ENCODE results near the gene UBA52.
"Not testable (repeated sequence)": the region's sequence is repeated elsewhere in the genome, so short reads cannot be mapped to it uniquely, and the experiment has no call there.

UBA52 gene

GRCh38 chr19:18571564-18572344 is at the start of gene UBA52:
Gene UBA52, plus strand, starts transcription at chr19:18571857. Its CDS starts 1,444 bp downstream, at chr19:18573301.
- DNase-seq: peak; percentile 100
- Mint-ChIP-seq H3K4me1 (ENCODE audit: low read depth) (peaks cover 33% of the 10 kb centered on the region), H3K27me3 (no peaks in the 10 kb centered on the region), H3K9me3 (no peaks in the 10 kb centered on the region), H3K27ac (peak within 1 kb of the TSS; percentile 97), H3K4me3 (peak within 1 kb of the TSS; percentile 94), H3K36me3 (ENCODE audit: low read depth) (peaks cover 91% of the 10 kb centered on the region)

- Mint-ChIP-seq H3K4me3 (peak overlapping the region; percentile 82), H3K4me1 (ENCODE audit: low read depth) (peaks cover 16% of the 10 kb centered on the region), H3K9me3 (no peaks in the 10 kb centered on the region), H3K27me3 (no peaks in the 10 kb centered on the region), H3K27ac (peak overlapping the region; percentile 97), H3K36me3 (ENCODE audit: low read depth) (peaks cover 7% of the 10 kb centered on the region)
- DNase-seq: peak; percentile 100
Measured at GRCh38 chr19:18522124-18522861, 49.4 kb upstream of the UBA52 start.

- peak overlapping the region; percentile 82 for H3K4me3 Mint-ChIP-seq
- not testable (repeated sequence) for H3K9me3 Mint-ChIP-seq; DNase-seq; H3K27me3 Mint-ChIP-seq; H3K36me3 Mint-ChIP-seq (ENCODE audit: low read depth)
- H3K27ac Mint-ChIP-seq: peak overlapping the region; percentile 97
- peaks cover 15% of the 10 kb centered on the region for H3K4me1 Mint-ChIP-seq (ENCODE audit: low read depth)
Measured at GRCh38 chr19:18522862-18523440, 48.7 kb upstream of the UBA52 start.

GRCh38 chr19:18523841-18524240 is 47.8 kb upstream of the UBA52 start:
- no peak overlapping the region for H3K4me3 Mint-ChIP-seq
- DNase-seq: no peak
- H3K4me1 Mint-ChIP-seq (ENCODE audit: low read depth): peaks cover 13% of the 10 kb centered on the region
- H3K9me3 Mint-ChIP-seq: no peaks in the 10 kb centered on the region
- H3K36me3 Mint-ChIP-seq (ENCODE audit: low read depth): peaks cover 7% of the 10 kb centered on the region
- H3K27ac Mint-ChIP-seq: peak overlapping the region; percentile 59
- no peaks in the 10 kb centered on the region for H3K27me3 Mint-ChIP-seq

GRCh38 chr19:18526316-18526715 is 45.3 kb upstream of the UBA52 start:
- H3K36me3 Mint-ChIP-seq (ENCODE audit: low read depth): peaks cover 5% of the 10 kb centered on the region
- H3K27ac Mint-ChIP-seq: peak overlapping the region; percentile 47
- no peak overlapping the region for H3K4me3 Mint-ChIP-seq
- H3K9me3 Mint-ChIP-seq: no peaks in the 10 kb centered on the region
- no peaks in the 10 kb centered on the region for H3K27me3 Mint-ChIP-seq
- peaks cover 4% of the 10 kb centered on the region for H3K4me1 Mint-ChIP-seq (ENCODE audit: low read depth)
- no peak for DNase-seq

- peak overlapping the region; percentile 22 for H3K27ac Mint-ChIP-seq
- H3K36me3 Mint-ChIP-seq (ENCODE audit: low read depth): peaks cover 26% of the 10 kb centered on the region
- H3K4me3 Mint-ChIP-seq: no peak overlapping the region
- no peaks in the 10 kb centered on the region for H3K9me3 Mint-ChIP-seq
- no peak for DNase-seq
- H3K4me1 Mint-ChIP-seq (ENCODE audit: low read depth): no peaks in the 10 kb centered on the region
- H3K27me3 Mint-ChIP-seq: no peaks in the 10 kb centered on the region
Measured at GRCh38 chr19:18529782-18530181, 41.9 kb upstream of the UBA52 start.

GRCh38 chr19:18531485-18531884 is 40.2 kb upstream of the UBA52 start:
- no peak overlapping the region for H3K27ac Mint-ChIP-seq
- no peaks in the 10 kb centered on the region for H3K27me3 Mint-ChIP-seq
- no peak for DNase-seq
- H3K4me1 Mint-ChIP-seq (ENCODE audit: low read depth): no peaks in the 10 kb centered on the region
- peaks cover 40% of the 10 kb centered on the region for H3K36me3 Mint-ChIP-seq (ENCODE audit: low read depth)
- no peak overlapping the region for H3K4me3 Mint-ChIP-seq
- no peaks in the 10 kb centered on the region for H3K9me3 Mint-ChIP-seq

- Mint-ChIP-seq H3K4me1 (ENCODE audit: low read depth) (no peaks in the 10 kb centered on the region), H3K9me3 (no peaks in the 10 kb centered on the region), H3K4me3 (no peak overlapping the region), H3K27me3 (no peaks in the 10 kb centered on the region), H3K27ac (no peak overlapping the region), H3K36me3 (ENCODE audit: low read depth) (peaks cover 48% of the 10 kb centered on the region)
- no peak for DNase-seq
Measured at GRCh38 chr19:18532168-18532890, 39.3 kb upstream of the UBA52 start.

GRCh38 chr19:18533058-18533457 is 38.6 kb upstream of the UBA52 start:
- H3K36me3 Mint-ChIP-seq (ENCODE audit: low read depth): peaks cover 55% of the 10 kb centered on the region

GRCh38 chr19:18536475-18536874 is 35.2 kb upstream of the UBA52 start:
- DNase-seq: no peak
- no peak overlapping the region for H3K4me3 Mint-ChIP-seq
- no peaks in the 10 kb centered on the region for H3K9me3 Mint-ChIP-seq
- H3K27ac Mint-ChIP-seq: peak overlapping the region; percentile 57
- peaks cover 7% of the 10 kb centered on the region for H3K4me1 Mint-ChIP-seq (ENCODE audit: low read depth)
- no peaks in the 10 kb centered on the region for H3K27me3 Mint-ChIP-seq
- H3K36me3 Mint-ChIP-seq (ENCODE audit: low read depth): peaks cover 84% of the 10 kb centered on the region

More at GRCh38 chr19:18533058-18533457, 38.6 kb upstream of the UBA52 start:
- no peaks in the 10 kb centered on the region for H3K27me3 Mint-ChIP-seq
- DNase-seq: no peak
- no peaks in the 10 kb centered on the region for H3K9me3 Mint-ChIP-seq
- H3K27ac Mint-ChIP-seq: no peak overlapping the region
- no peaks in the 10 kb centered on the region for H3K4me1 Mint-ChIP-seq (ENCODE audit: low read depth)
- no peak overlapping the region for H3K4me3 Mint-ChIP-seq

- DNase-seq: no peak
- no peaks in the 10 kb centered on the region for H3K9me3 Mint-ChIP-seq
- H3K4me1 Mint-ChIP-seq (ENCODE audit: low read depth): peaks cover 15% of the 10 kb centered on the region
- H3K36me3 Mint-ChIP-seq (ENCODE audit: low read depth): peaks cover 81% of the 10 kb centered on the region
- no peaks in the 10 kb centered on the region for H3K27me3 Mint-ChIP-seq
- H3K4me3 Mint-ChIP-seq: no peak overlapping the region
- H3K27ac Mint-ChIP-seq: no peak overlapping the region
Measured at GRCh38 chr19:18537431-18537830, 34.2 kb upstream of the UBA52 start.

- peaks cover 18% of the 10 kb centered on the region for H3K4me1 Mint-ChIP-seq (ENCODE audit: low read depth)
- no peak for DNase-seq
- no peak overlapping the region for H3K27ac Mint-ChIP-seq
- no peak overlapping the region for H3K4me3 Mint-ChIP-seq
- H3K9me3 Mint-ChIP-seq: no peaks in the 10 kb centered on the region
- H3K27me3 Mint-ChIP-seq: no peaks in the 10 kb centered on the region
- peaks cover 76% of the 10 kb centered on the region for H3K36me3 Mint-ChIP-seq (ENCODE audit: low read depth)
Measured at GRCh38 chr19:18538115-18538514, 33.5 kb upstream of the UBA52 start.

GRCh38 chr19:18539372-18539771 is 32.3 kb upstream of the UBA52 start:
- no peaks in the 10 kb centered on the region for H3K27me3 Mint-ChIP-seq
- peak overlapping the region; percentile 22 for H3K27ac Mint-ChIP-seq
- no peak overlapping the region for H3K4me3 Mint-ChIP-seq
- no peak for DNase-seq
- H3K9me3 Mint-ChIP-seq: no peaks in the 10 kb centered on the region
- peaks cover 70% of the 10 kb centered on the region for H3K36me3 Mint-ChIP-seq (ENCODE audit: low read depth)
- peaks cover 25% of the 10 kb centered on the region for H3K4me1 Mint-ChIP-seq (ENCODE audit: low read depth)

GRCh38 chr19:18540200-18540599 is 31.5 kb upstream of the UBA52 start:
- not testable (repeated sequence) for DNase-seq, H3K27me3 Mint-ChIP-seq, H3K4me3 Mint-ChIP-seq, H3K9me3 Mint-ChIP-seq
- Mint-ChIP-seq H3K4me1 (ENCODE audit: low read depth) (peaks cover 27% of the 10 kb centered on the region), H3K27ac (peak overlapping the region; percentile 47), H3K36me3 (ENCODE audit: low read depth) (peaks cover 66% of the 10 kb centered on the region)
